C4-2B (cell line): ENCODE results near the gene ROR1.

ENCODE experiments used
- ZFX ChIP-seq: fragments of 450-650 bp; IDR thresholded peaks from 2 replicates; pipeline ENCODE4 v1.6.1; 2017
- TF ChIP-seq, protein P1 (sequence below): fragments of 450-650 bp; conservative IDR thresholded peaks from 2 replicates; pipeline ENCODE4 v1.5.1; 2017; ENCODE audit warnings: mild to moderate bottlenecking

DNA sequence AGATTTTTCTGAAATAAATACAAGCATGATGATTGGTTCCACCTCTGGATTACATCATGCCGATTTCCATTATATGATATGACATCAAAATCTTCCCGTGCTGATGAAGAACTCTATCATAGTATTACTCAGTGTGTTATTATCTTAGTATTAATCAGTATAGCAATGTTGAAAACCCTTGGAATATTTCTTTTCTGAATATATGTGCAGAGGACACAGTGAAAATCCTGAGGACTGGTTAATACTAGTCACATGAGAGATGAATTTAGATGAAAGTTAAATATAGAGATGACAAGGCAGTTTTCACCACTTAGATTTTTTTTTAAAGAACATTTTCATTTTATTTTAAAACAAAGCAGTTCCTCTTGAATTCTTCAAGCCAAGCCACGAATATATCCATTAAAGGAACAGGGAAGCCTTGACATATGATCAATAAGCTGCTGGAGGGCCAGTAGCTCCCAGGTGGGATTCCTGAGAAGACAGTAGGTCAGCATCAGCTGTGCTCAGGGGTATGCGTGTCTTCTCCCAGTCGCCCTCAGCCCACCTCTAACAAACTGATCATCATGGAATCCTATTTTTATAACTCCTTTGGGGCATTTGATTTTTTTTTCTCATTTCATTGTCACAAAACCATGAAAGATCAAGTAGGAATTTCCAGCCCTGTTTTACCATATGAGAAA lies 373.4 kb downstream of the ROR1 start:
- TF ChIP-seq, protein P1, sequence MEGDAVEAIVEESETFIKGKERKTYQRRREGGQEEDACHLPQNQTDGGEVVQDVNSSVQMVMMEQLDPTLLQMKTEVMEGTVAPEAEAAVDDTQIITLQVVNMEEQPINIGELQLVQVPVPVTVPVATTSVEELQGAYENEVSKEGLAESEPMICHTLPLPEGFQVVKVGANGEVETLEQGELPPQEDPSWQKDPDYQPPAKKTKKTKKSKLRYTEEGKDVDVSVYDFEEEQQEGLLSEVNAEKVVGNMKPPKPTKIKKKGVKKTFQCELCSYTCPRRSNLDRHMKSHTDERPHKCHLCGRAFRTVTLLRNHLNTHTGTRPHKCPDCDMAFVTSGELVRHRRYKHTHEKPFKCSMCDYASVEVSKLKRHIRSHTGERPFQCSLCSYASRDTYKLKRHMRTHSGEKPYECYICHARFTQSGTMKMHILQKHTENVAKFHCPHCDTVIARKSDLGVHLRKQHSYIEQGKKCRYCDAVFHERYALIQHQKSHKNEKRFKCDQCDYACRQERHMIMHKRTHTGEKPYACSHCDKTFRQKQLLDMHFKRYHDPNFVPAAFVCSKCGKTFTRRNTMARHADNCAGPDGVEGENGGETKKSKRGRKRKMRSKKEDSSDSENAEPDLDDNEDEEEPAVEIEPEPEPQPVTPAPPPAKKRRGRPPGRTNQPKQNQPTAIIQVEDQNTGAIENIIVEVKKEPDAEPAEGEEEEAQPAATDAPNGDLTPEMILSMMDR: no peak
- no peak for TF ChIP-seq ZFX
